ENCODE results near the gene SPANXA2.
"Not testable (repeated sequence)": the region's sequence is repeated elsewhere in the genome, so short reads cannot be mapped to it uniquely, and the experiment has no call there.

SPANXA2 gene, protein sequence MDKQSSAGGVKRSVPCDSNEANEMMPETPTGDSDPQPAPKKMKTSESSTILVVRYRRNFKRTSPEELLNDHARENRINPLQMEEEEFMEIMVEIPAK

DNA sequence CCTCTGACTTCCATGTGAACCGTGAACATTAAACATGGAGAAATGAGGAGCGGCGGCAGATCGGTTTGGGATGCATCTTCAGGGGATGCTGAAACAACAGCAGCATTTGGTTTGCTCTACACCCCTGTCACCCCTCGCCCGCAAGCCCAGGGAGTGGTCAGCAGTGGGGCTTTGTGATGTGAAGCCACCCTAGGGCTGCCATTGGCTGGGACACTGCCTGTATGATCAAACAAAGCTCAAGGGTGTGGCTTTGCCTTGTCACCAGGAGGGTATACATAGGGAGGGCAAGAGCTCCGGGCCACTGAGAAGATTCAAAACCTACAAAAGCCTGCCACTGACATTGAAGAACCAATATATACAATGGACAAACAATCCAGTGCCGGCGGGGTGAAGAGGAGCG lies at the start of gene SPANXA2:
Gene SPANXA2 (plus strand): TSS at position 301 of the 400 bp plus-strand sequence. CDS start 60 bp downstream, at position 361.
- not testable (repeated sequence) for DNase-seq (ENCODE audit: low read depth in 2 of 2)

DNA sequence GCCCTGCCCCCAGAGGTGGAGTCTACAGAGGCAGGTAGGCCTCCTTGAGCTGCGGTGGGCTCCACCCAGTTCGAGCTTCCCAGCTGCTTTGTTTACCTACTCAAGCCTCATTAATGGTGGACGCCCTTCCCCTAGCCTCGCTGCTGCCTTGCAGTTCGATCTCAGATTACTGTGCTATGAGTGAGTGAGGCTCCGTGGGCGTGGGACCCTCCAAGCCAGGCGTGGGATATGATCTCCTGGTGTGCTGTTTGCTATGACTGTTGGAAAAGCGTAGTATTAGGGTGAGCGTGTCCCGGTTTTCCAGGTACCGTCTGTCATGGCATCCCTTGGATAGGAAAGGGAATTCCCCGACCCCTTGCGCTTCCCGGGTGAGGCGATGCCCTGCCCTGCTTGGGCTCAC lies 47.0 kb upstream of the SPANXA2 start:
- DNase-seq (ENCODE audit: low read depth in 2 of 2), result not testable (repeated sequence)

DNA sequence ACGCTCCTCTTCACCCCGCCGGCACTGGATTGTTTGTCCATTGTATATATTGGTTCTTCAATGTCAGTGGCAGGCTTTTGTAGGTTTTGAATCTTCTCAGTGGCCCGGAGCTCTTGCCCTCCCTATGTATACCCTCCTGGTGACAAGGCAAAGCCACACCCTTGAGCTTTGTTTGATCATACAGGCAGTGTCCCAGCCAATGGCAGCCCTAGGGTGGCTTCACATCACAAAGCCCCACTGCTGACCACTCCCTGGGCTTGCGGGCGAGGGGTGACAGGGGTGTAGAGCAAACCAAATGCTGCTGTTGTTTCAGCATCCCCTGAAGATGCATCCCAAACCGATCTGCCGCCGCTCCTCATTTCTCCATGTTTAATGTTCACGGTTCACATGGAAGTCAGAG lies 4.9 kb upstream of the SPANXA2 start, which contains the start of gene SPANXA1:
Gene SPANXA1 (minus strand): TSS at position 101 of the 400 bp plus-strand sequence. CDS start 60 bp downstream, at position 41.
- DNase-seq (ENCODE audit: low read depth in 2 of 2), result not testable (repeated sequence)

DNA sequence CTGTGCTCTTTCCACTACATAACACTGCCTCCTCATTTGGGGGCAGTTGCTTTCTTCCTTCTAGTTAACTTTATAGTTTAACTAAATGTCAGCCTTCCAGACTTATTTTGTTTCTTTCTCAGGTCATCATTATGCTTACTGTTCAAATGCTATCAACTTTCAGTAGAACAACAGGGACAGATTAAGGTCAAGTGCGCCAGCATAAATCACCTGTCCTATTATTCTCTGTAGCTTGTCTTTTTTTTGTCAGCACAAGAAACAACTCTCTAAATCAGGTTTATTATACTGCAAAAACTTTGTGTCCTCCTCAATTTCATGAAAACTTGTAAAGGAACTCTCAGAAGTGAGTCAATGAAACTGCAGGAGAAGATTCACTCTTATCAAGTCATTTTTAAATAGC lies 19.6 kb downstream of the SPANXA2 start:
- DNase-seq (ENCODE audit: low read depth in 2 of 2), result no peak

DNA sequence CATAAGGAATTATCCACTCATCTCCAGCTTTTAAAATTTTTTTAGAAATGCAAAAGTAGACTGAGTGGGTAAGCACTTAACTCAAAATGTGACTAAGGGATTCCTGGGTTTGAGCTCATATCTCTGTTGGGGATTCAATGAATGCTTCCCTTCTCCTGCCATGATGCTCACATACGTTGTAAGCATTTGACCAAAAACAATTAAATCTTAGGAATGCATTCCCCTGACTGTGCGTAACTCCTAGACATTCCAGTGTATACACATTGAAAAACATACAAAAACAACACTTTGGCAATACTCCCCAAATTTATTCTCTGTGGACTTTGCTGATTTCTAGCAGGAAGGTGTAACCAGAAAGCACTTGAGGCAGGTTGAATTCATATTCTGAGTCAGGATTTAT lies 29.8 kb downstream of the SPANXA2 start:
- no peak for DNase-seq (ENCODE audit: low read depth in 2 of 2)

DNA sequence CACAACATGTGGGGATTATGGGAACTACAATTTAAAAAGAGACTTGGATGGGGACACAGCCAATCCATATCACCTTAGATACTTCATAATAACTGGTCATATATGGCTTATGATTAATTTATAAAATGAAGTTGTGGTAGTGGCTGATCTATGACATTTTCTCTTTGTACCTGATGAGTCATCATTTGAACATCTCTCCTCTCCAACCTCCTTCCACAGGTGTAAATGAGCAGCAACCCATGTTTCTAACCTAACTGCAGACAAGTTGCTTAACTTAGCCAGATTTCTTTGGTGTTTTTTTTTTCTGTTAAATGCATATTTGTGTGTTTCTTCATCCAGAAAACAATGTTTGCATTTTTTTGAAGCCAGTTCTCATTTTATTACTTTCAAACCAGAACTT lies 42.6 kb downstream of the SPANXA2 start:
- no peak for DNase-seq (ENCODE audit: low read depth in 2 of 2)

DNA sequence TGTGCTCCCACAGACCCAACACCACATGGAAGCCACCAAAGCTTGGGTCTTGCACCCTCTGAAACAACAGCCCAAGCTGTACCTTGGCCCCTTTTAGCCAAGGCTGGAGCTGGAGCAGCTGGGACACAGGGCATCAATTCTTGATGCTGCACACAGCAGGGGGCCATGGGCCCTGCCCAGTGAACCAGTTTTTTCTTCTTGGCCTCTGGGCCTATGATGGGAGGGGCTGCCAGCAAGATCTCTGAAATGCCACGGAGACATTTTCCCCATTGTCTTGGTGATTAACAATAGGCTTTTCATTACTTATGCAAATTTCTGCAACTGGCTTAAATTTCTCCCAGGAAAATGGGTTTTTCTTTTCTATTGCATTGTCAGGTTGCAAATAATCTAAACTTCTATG lies 49.0 kb downstream of the SPANXA2 start:
- no peak for DNase-seq (ENCODE audit: low read depth in 2 of 2)
